Left ventricle myocardium inferior (tissue), 1 donor: ENCODE data around the gene STAP2. TPM values are rescaled to one million over a fixed set of nuclear protein-coding genes. Genes with fewer than 3 reads are reported as not detected.

Experiments
- DNase-seq: peaks from one replicate; pipeline ENCODE4 v3.0.0-alpha.2; 2020
- H3K27ac ChIP-seq: fragments of 200-600 bp; replicated peaks from 2 replicates; pipeline ENCODE4 v1.8.0; 2021
- H3K27me3 ChIP-seq: fragments of 200-600 bp; 2 replicates; pipeline ENCODE4 v1.8.0; 2021; ENCODE audit warnings: low read depth
- H3K36me3 ChIP-seq: fragments of 200-600 bp; 2 replicates; pipeline ENCODE4 v1.8.0; 2021
- H3K4me1 ChIP-seq: fragments of 200-600 bp; 2 replicates; pipeline ENCODE4 v1.8.0; 2021
- H3K4me3 ChIP-seq: fragments of 200-600 bp; 2 replicates; pipeline ENCODE4 v1.8.0; 2021; ENCODE audit warnings: mild to moderate bottlenecking, moderate library complexity
- H3K9me3 ChIP-seq: fragments of 200-600 bp; replicated peaks from 2 replicates; pipeline ENCODE4 v1.8.0; 2021
- intact Hi-C: fragments of 100-400 bp; cut with micrococcal nuclease; formaldehyde crosslinking; loops from one replicate; pipeline ENCODE4 v1.11.0; 2022
- total RNA-seq: library from RNA; stranded (reverse); fragmentation: NEBNext Ultra II Directional; extraction: Animal tissue kit (Norgen Biotek cat#: 25700); gene quantifications from one replicate; pipeline ENCODE4 v1.2.1, GENCODE V29; 2021
- TF ChIP-seq, protein P1 (sequence below): fragments of 200-600 bp; IDR thresholded peaks from 2 replicates; pipeline ENCODE4 v1.8.0; 2021; ENCODE audit warnings: antibody characterized with exemption, mild to moderate bottlenecking, borderline replicate concordance
- donor health status: DM: no; HTN: yes; CAD: no; lungs with severe emphysema.

Gene STAP2
- total RNA-seq, 1 donor from 2014 or later = 2.6 TPM

DNA sequence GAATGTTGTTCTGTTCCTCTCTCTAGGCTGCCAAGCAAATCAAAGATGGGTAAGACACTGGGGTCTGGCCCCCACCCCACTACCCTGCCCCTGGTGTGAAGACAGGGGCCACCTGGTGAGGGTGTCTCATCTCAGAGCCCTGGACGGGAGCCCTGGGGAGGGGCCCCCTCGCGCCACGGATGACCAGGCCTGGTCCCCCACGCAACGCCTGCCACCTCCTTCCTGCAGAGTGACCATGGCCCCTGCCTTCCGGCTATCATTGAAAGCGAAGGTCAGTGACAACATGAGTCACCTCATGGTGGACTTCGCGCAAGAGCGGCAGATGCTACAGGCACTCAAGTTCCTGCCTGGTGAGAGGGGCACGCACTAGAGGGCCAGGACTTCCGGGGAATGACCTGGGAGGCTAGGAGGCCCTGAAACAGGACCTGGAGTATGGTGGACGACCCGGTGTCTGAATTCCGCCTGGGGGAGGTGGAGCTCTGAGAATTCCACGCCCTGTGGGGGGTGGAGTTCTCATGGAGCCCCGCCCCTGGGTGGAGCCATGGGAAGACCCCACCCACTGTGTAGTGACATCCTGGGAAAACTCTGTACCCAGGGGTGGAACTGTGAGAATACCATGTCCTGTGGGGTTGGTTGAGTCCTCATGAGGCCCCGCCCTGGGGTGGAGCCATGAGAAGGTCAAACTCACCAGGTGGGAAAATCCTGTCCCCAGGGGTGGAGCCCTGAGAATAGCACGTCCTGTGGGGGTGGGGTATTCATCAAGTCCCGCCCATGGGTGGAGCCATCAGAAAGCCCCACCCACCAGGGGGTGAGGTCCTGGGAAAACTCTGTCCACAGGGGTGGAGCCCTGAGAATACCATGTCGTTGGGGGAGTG is 28.1 kb downstream of the STAP2 start:
- Histone ChIP-seq H3K4me3 (no peak overlapping the region), H3K27me3 (peaks cover 21% of the 10 kb centered on the region), H3K4me1 (peaks cover 3% of the 10 kb centered on the region), H3K27ac (no peak overlapping the region), H3K36me3 (no peaks in the 10 kb centered on the region), H3K9me3 (no peaks in the 10 kb centered on the region)
- TF ChIP-seq, protein P1, sequence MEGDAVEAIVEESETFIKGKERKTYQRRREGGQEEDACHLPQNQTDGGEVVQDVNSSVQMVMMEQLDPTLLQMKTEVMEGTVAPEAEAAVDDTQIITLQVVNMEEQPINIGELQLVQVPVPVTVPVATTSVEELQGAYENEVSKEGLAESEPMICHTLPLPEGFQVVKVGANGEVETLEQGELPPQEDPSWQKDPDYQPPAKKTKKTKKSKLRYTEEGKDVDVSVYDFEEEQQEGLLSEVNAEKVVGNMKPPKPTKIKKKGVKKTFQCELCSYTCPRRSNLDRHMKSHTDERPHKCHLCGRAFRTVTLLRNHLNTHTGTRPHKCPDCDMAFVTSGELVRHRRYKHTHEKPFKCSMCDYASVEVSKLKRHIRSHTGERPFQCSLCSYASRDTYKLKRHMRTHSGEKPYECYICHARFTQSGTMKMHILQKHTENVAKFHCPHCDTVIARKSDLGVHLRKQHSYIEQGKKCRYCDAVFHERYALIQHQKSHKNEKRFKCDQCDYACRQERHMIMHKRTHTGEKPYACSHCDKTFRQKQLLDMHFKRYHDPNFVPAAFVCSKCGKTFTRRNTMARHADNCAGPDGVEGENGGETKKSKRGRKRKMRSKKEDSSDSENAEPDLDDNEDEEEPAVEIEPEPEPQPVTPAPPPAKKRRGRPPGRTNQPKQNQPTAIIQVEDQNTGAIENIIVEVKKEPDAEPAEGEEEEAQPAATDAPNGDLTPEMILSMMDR = no peak
- no peak for DNase-seq
- intact Hi-C loops = no loop called here

DNA sequence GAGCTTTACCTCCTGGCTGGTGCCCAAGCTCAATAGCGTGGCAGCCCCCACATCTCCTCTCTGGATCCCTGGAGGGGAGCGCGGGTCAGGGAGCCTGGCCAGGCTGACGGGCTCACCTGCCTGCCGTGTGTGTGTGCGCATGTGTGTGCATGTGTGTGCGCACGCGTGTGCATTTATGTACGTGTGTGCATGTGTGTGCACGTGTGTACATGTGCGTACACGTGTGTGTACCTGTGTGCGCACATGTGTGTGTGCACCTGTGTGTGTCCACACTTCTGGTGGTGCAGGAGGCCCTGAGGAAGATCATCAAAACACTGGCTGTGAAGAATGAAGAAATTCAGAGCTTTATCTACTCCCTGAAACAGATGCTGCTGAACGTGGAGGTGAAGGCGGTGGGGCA is 33.0 kb downstream of the STAP2 start:
- H3K4me3 ChIP-seq = no peak overlapping the region
- no peak overlapping the region for H3K27ac ChIP-seq
- TF ChIP-seq, protein P1 = no peak
- peaks cover 5% of the 10 kb centered on the region for H3K4me1 ChIP-seq
- H3K9me3 ChIP-seq = no peaks in the 10 kb centered on the region
- DNase-seq = no peak
- H3K36me3 ChIP-seq = no peaks in the 10 kb centered on the region
- intact Hi-C loops = no loop called here
- peaks cover 66% of the 10 kb centered on the region for H3K27me3 ChIP-seq

GRCh38 chr19:4305257-4305612 is 33.4 kb downstream of the STAP2 start:
- Histone ChIP-seq H3K9me3 (no peaks in the 10 kb centered on the region), H3K27me3 (peaks cover 66% of the 10 kb centered on the region), H3K4me1 (peaks cover 5% of the 10 kb centered on the region), H3K36me3 (no peaks in the 10 kb centered on the region), H3K27ac (no peak overlapping the region), H3K4me3 (no peak overlapping the region)
- DNase-seq = no peak
- TF ChIP-seq, protein P1 = no peak
- intact Hi-C loops = no loop called here

- H3K27me3 ChIP-seq = peaks cover 66% of the 10 kb centered on the region
- intact Hi-C loops = no loop called here
- H3K36me3 ChIP-seq = no peaks in the 10 kb centered on the region
- no peak for DNase-seq
- H3K4me3 ChIP-seq = peak within 1 kb of the TSS; percentile 44
- no peak within 1 kb of the TSS for H3K27ac ChIP-seq
- H3K9me3 ChIP-seq = no peaks in the 10 kb centered on the region
- peaks cover 5% of the 10 kb centered on the region for H3K4me1 ChIP-seq
- TF ChIP-seq, protein P1 = no peak
These were observed 33.9 kb downstream of the STAP2 start, which contains the start of gene FSD1 for GRCh38 chr19:4304538-4305256. FSD1 (plus strand) TSS chr19:4304598; CDS start chr19:4304747, 149 bp downstream.

GRCh38 chr19:4303819-4304537 is 34.6 kb downstream of the STAP2 start:
- H3K9me3 ChIP-seq = no peaks in the 10 kb centered on the region
- TF ChIP-seq, protein P1 = no peak
- intact Hi-C loops = no loop called here
- DNase-seq = no peak
- H3K27ac ChIP-seq = no peak overlapping the region
- peaks cover 67% of the 10 kb centered on the region for H3K27me3 ChIP-seq
- no peaks in the 10 kb centered on the region for H3K36me3 ChIP-seq
- peaks cover 5% of the 10 kb centered on the region for H3K4me1 ChIP-seq
- peak overlapping the region; percentile 44 for H3K4me3 ChIP-seq
